HG03139 (cell line): ENCODE data around the gene ZBTB7C.

Experiments used
- ATAC-seq: cut with Tn5 transposase; IDR thresholded peaks from one replicate; pipeline ENCODE4 v1.9.1; 2021; ENCODE audit not compliant: unreplicated experiment

ZBTB7C gene

GRCh38 chr18:48418539-48419276 lies 9.5 kb upstream of the ZBTB7C start:
- no peak for ATAC-seq

- no peak for ATAC-seq
These were observed 8.8 kb upstream of the ZBTB7C start for GRCh38 chr18:48417985-48418384.

GRCh38 chr18:48413342-48413741 lies 4.2 kb upstream of the ZBTB7C start:
- no peak for ATAC-seq

GRCh38 chr18:48412339-48412929 lies 3.3 kb upstream of the ZBTB7C start:
- no peak for ATAC-seq

- peak; percentile 88 for ATAC-seq
These were observed 1.1 kb upstream of the ZBTB7C start for GRCh38 chr18:48410095-48410920.

GRCh38 chr18:48409591-48410094 lies 460 bp upstream of the ZBTB7C start:
- ATAC-seq = no peak

GRCh38 chr18:48408111-48408726 lies 964 bp downstream of the ZBTB7C start:
- ATAC-seq = no peak

- ATAC-seq = no peak
These were observed 1.8 kb downstream of the ZBTB7C start for GRCh38 chr18:48407358-48407757.

GRCh38 chr18:48405978-48406377 lies 3.2 kb downstream of the ZBTB7C start:
- no peak for ATAC-seq

- ATAC-seq = no peak
These were observed 4.3 kb downstream of the ZBTB7C start for GRCh38 chr18:48404716-48405507.

- ATAC-seq = no peak
These were observed 6.2 kb downstream of the ZBTB7C start for GRCh38 chr18:48402953-48403352.

- ATAC-seq = no peak
These were observed 9.7 kb downstream of the ZBTB7C start for GRCh38 chr18:48399303-48400075.

GRCh38 chr18:48398074-48398473 lies 11.1 kb downstream of the ZBTB7C start:
- ATAC-seq = no peak

GRCh38 chr18:48397021-48397420 lies 12.2 kb downstream of the ZBTB7C start:
- no peak for ATAC-seq

GRCh38 chr18:48396561-48396960 lies 12.6 kb downstream of the ZBTB7C start:
- ATAC-seq = no peak

- ATAC-seq = no peak
These were observed 13.5 kb downstream of the ZBTB7C start for GRCh38 chr18:48395646-48396045.

GRCh38 chr18:48394176-48394575 lies 15.0 kb downstream of the ZBTB7C start:
- no peak for ATAC-seq

GRCh38 chr18:48393776-48394175 lies 15.4 kb downstream of the ZBTB7C start:
- no peak for ATAC-seq

- no peak for ATAC-seq
These were observed 16.0 kb downstream of the ZBTB7C start for GRCh38 chr18:48393170-48393569.

GRCh38 chr18:48392268-48392667 lies 16.9 kb downstream of the ZBTB7C start:
- no peak for ATAC-seq
